ENCODE measurements around the gene GRK5.
A peak's percentile ranks its signal among the peaks of the same experiment; 100 is the strongest.

Gene GRK5

DNA sequence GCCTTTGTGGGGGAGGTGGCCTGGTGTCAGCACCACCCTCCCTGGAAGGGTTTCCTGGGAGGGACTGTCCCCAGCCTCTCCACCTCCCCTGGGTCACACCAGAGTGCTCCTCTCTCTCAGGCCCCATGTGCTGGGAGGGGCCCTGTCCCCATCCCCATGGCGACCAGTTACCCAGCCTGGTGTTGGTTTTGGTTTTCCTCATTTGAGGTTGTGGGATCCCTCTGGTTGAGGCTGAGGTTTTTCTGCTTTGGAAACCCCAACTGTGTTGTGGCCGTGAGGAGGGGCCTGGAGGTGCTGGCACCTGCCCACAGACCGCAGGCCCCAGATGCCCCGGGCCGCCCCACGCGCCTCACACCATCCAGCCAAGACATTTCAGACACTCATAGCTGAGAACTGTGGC lies 106.3 kb downstream of the GRK5 start:
- Histone ChIP-seq H2AFZ (ENCODE audit: low read length) (no peak overlapping the region), H3K4me2 (ENCODE audit: low read depth, low read length, poor library complexity, severe bottlenecking) (peak overlapping the region; percentile 55), H3K9me2 (replicated peaks; ENCODE audit: low read depth, low read length) (no peaks in the 10 kb centered on the region), H3K79me2 (ENCODE audit: insufficient read depth, low read length) (peaks cover 14% of the 10 kb centered on the region; the same call in 1 of the 2 replicates), H3F3A (ENCODE audit: low read depth) (no peaks in the 10 kb centered on the region), H3K4me3 (ENCODE audit: low read length, poor library complexity, severe bottlenecking) (no peak overlapping the region), H3K9me3 (ENCODE audit: insufficient read depth, low read depth, low read length) (no peaks in the 10 kb centered on the region), H3K27me3 (ENCODE audit: insufficient read depth, low read length, poor library complexity, severe bottlenecking) (peaks cover 36% of the 10 kb centered on the region), H3K4me1 (ENCODE audit: insufficient read depth, low read length, poor library complexity, severe bottlenecking) (peaks cover 38% of the 10 kb centered on the region), H3K9ac (ENCODE audit: low read depth, low read length, poor library complexity, severe bottlenecking) (no peak overlapping the region), H4K20me1 (ENCODE audit: insufficient read depth, low read length, poor library complexity, severe bottlenecking) (peaks cover 81% of the 10 kb centered on the region), H3K36me3 (ENCODE audit: insufficient read depth, low read length) (no peaks in the 10 kb centered on the region)
- TF ChIP-seq EZH2phosphoT487 (IDR thresholded peaks at IDR 0.05; ENCODE audit: borderline replicate concordance), result no peak
- TF ChIP-seq, protein P1, sequence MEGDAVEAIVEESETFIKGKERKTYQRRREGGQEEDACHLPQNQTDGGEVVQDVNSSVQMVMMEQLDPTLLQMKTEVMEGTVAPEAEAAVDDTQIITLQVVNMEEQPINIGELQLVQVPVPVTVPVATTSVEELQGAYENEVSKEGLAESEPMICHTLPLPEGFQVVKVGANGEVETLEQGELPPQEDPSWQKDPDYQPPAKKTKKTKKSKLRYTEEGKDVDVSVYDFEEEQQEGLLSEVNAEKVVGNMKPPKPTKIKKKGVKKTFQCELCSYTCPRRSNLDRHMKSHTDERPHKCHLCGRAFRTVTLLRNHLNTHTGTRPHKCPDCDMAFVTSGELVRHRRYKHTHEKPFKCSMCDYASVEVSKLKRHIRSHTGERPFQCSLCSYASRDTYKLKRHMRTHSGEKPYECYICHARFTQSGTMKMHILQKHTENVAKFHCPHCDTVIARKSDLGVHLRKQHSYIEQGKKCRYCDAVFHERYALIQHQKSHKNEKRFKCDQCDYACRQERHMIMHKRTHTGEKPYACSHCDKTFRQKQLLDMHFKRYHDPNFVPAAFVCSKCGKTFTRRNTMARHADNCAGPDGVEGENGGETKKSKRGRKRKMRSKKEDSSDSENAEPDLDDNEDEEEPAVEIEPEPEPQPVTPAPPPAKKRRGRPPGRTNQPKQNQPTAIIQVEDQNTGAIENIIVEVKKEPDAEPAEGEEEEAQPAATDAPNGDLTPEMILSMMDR (conservative IDR thresholded peaks at IDR 0.05; ENCODE audit: low read length), result no peak

DNA sequence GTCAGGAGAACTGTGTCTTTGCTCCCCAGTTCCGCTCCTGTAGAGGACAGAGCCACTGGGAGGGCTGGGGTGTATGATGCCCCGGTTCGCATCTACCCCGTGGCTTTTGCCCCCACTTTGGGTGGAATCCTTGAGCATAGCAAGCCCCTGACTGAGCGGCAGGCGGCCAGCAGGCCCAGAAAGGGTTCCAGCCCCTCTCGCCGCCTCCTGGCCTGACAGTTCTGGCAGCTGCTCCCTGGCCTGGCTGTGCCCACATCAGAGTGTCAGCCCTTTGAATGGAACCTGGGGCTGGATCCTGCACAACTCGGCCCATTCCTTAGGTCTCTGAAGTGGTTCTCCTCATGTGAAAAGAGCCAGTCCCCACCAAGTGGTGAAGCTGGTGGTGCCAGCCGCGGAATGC lies 106.7 kb downstream of the GRK5 start:
- H2AFZ ChIP-seq (ENCODE audit: low read length), result no peak overlapping the region
- no peak overlapping the region for H3K9ac ChIP-seq (ENCODE audit: low read depth, low read length, poor library complexity, severe bottlenecking)
- H3K4me1 ChIP-seq (ENCODE audit: insufficient read depth, low read length, poor library complexity, severe bottlenecking), result peaks cover 38% of the 10 kb centered on the region
- H3K9me3 ChIP-seq (ENCODE audit: insufficient read depth, low read depth, low read length), result no peaks in the 10 kb centered on the region
- no peak overlapping the region for H3K4me3 ChIP-seq (ENCODE audit: low read length, poor library complexity, severe bottlenecking)
- no peaks in the 10 kb centered on the region for H3F3A ChIP-seq (ENCODE audit: low read depth)
- TF ChIP-seq, protein P1 (conservative IDR thresholded peaks at IDR 0.05; ENCODE audit: low read length), result no peak
- no peak for TF ChIP-seq EZH2phosphoT487 (IDR thresholded peaks at IDR 0.05; ENCODE audit: borderline replicate concordance)
- no peaks in the 10 kb centered on the region for H3K36me3 ChIP-seq (ENCODE audit: insufficient read depth, low read length)
- H3K4me2 ChIP-seq (ENCODE audit: low read depth, low read length, poor library complexity, severe bottlenecking), result peak overlapping the region; percentile 55
- H4K20me1 ChIP-seq (ENCODE audit: insufficient read depth, low read length, poor library complexity, severe bottlenecking), result peaks cover 84% of the 10 kb centered on the region
- peaks cover 11% of the 10 kb centered on the region; the same call in 1 of the 2 replicates for H3K79me2 ChIP-seq (ENCODE audit: insufficient read depth, low read length)
- no peaks in the 10 kb centered on the region for H3K9me2 ChIP-seq (replicated peaks; ENCODE audit: low read depth, low read length)
- peaks cover 36% of the 10 kb centered on the region for H3K27me3 ChIP-seq (ENCODE audit: insufficient read depth, low read length, poor library complexity, severe bottlenecking)

DNA sequence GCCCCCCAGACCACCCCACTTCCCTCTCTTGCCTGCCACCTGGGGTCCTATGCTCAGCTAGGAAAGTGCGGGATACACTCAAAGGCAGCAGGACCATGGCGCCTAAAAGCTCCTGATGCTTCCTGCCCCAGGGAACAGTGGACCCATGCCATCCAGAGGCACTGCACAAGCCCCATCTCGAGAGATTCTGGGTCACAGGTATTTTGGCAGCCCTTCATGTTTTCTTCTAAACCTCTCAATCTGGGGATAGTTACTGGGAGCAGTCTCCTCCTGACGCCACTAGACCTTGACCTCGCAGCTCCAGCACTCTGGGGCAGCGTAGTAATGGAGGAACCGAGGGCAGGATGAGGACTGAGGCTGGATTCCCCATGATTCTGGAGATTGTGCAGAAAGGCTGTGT lies 107.1 kb downstream of the GRK5 start:
- H3K27me3 ChIP-seq (ENCODE audit: insufficient read depth, low read length, poor library complexity, severe bottlenecking), result peaks cover 36% of the 10 kb centered on the region
- no peaks in the 10 kb centered on the region for H3K9me3 ChIP-seq (ENCODE audit: insufficient read depth, low read depth, low read length)
- H3K36me3 ChIP-seq (ENCODE audit: insufficient read depth, low read length), result no peaks in the 10 kb centered on the region
- TF ChIP-seq, protein P1 (conservative IDR thresholded peaks at IDR 0.05; ENCODE audit: low read length), result no peak
- no peak for TF ChIP-seq EZH2phosphoT487 (IDR thresholded peaks at IDR 0.05; ENCODE audit: borderline replicate concordance)
- H4K20me1 ChIP-seq (ENCODE audit: insufficient read depth, low read length, poor library complexity, severe bottlenecking), result peaks cover 86% of the 10 kb centered on the region
- H3K9ac ChIP-seq (ENCODE audit: low read depth, low read length, poor library complexity, severe bottlenecking), result no peak overlapping the region
- H3K4me1 ChIP-seq (ENCODE audit: insufficient read depth, low read length, poor library complexity, severe bottlenecking), result peaks cover 38% of the 10 kb centered on the region
- H3F3A ChIP-seq (ENCODE audit: low read depth), result no peaks in the 10 kb centered on the region
- no peak overlapping the region for H2AFZ ChIP-seq (ENCODE audit: low read length)
- H3K79me2 ChIP-seq (ENCODE audit: insufficient read depth, low read length), result peaks cover 11% of the 10 kb centered on the region; the same call in 1 of the 2 replicates
- peak overlapping the region; percentile 55 for H3K4me2 ChIP-seq (ENCODE audit: low read depth, low read length, poor library complexity, severe bottlenecking)
- no peaks in the 10 kb centered on the region for H3K9me2 ChIP-seq (replicated peaks; ENCODE audit: low read depth, low read length)
- H3K4me3 ChIP-seq (ENCODE audit: low read length, poor library complexity, severe bottlenecking), result no peak overlapping the region

Data from Loucy (cell line).